ENCODE results near the gene CSF3. TPM values are rescaled to one million over a fixed set of nuclear protein-coding genes. Genes with fewer than 3 reads are reported as not detected.

CSF3 gene
- total RNA-seq, 1 experiment from 2014 or later, result not detected

DNA sequence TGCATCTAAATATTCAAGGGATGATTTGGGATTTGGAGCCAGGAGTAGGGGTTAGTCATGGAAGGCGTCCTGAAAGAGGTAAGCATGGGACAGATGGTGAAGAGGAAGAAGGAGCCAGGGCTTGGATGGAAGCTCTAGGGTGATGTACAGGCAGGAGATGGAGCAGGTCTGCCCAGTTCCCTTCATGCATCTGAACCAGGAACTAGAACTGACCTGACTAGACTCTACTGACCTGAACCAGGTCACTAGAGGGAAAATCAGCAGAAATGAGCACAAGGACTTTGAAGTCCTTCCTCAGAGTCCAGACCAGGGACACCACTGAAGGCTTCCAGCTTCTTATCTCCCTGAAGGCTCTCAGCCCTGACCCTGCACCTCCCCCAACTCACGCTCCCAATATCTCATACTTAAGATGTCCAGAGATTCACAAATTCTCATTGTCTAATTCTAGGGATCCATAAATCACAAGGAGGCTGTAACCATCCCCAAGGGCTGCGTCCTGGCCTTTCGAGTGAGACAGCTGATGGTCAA lies 44.1 kb upstream of the CSF3 start (continued):
- TF ChIP-seq, protein P1, sequence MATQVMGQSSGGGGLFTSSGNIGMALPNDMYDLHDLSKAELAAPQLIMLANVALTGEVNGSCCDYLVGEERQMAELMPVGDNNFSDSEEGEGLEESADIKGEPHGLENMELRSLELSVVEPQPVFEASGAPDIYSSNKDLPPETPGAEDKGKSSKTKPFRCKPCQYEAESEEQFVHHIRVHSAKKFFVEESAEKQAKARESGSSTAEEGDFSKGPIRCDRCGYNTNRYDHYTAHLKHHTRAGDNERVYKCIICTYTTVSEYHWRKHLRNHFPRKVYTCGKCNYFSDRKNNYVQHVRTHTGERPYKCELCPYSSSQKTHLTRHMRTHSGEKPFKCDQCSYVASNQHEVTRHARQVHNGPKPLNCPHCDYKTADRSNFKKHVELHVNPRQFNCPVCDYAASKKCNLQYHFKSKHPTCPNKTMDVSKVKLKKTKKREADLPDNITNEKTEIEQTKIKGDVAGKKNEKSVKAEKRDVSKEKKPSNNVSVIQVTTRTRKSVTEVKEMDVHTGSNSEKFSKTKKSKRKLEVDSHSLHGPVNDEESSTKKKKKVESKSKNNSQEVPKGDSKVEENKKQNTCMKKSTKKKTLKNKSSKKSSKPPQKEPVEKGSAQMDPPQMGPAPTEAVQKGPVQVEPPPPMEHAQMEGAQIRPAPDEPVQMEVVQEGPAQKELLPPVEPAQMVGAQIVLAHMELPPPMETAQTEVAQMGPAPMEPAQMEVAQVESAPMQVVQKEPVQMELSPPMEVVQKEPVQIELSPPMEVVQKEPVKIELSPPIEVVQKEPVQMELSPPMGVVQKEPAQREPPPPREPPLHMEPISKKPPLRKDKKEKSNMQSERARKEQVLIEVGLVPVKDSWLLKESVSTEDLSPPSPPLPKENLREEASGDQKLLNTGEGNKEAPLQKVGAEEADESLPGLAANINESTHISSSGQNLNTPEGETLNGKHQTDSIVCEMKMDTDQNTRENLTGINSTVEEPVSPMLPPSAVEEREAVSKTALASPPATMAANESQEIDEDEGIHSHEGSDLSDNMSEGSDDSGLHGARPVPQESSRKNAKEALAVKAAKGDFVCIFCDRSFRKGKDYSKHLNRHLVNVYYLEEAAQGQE (IDR thresholded peaks at IDR 0.05; ENCODE audit: low read depth), result no peak
- TF ChIP-seq TCF7L2 (IDR thresholded peaks at IDR 0.05; ENCODE audit: borderline replicate concordance, extremely low read depth, insufficient read depth, insufficient read length) (no peak), CBX3 (IDR thresholded peaks at IDR 0.05; ENCODE audit: low read depth) (no peak), EZH2phosphoT487 (IDR thresholded peaks at IDR 0.05; ENCODE audit: borderline replicate concordance) (no peak), FOSL1 (IDR thresholded peaks at IDR 0.05; ENCODE audit: low read depth) (no peak), SRF (IDR thresholded peaks at IDR 0.05; ENCODE audit: low read depth) (no peak), EZH2 (IDR thresholded peaks at IDR 0.05) (no peak)
- TF ChIP-seq, protein P2, sequence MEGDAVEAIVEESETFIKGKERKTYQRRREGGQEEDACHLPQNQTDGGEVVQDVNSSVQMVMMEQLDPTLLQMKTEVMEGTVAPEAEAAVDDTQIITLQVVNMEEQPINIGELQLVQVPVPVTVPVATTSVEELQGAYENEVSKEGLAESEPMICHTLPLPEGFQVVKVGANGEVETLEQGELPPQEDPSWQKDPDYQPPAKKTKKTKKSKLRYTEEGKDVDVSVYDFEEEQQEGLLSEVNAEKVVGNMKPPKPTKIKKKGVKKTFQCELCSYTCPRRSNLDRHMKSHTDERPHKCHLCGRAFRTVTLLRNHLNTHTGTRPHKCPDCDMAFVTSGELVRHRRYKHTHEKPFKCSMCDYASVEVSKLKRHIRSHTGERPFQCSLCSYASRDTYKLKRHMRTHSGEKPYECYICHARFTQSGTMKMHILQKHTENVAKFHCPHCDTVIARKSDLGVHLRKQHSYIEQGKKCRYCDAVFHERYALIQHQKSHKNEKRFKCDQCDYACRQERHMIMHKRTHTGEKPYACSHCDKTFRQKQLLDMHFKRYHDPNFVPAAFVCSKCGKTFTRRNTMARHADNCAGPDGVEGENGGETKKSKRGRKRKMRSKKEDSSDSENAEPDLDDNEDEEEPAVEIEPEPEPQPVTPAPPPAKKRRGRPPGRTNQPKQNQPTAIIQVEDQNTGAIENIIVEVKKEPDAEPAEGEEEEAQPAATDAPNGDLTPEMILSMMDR (IDR thresholded peaks at IDR 0.05 in 2 of 3, conservative IDR thresholded peaks at IDR 0.05 in 1 of 3; ENCODE audit: borderline replicate concordance in 1 of 3, insufficient read depth in 1 of 3, low read depth in 2 of 3, low read length in 2 of 3), result no peak

DNA sequence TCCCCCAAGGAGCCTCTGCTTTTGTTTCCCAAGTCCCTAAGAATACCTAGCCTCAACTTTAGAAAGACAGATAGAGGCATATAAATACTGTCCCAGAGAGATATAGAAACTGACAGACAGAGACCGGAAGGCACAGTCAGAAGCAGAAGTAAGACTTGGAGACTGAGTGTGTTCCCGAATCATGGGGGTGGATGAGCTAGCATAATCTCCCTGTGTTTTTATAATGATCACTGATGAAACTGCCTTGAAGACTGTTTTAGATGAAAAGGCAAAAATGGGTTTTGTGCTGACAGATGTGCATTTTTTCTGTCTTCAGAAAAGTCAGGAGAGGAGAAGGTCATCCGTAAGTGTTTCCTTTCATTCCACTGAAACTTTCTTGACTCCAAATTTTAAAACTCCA lies 43.0 kb upstream of the CSF3 start:
- H3K4me2 ChIP-seq (ENCODE audit: low read length), result no peak overlapping the region
- H4K20me1 ChIP-seq (ENCODE audit: insufficient read depth), result no peaks in the 10 kb centered on the region
- CTCF ChIA-PET, result no interaction called here
- intact Hi-C loops (cut with micrococcal nuclease), result no loop called here
- no peak for ATAC-seq
- BruUV-seq (replicated peaks), result no TSS peak
- DNase-seq (ENCODE audit: low read depth, low spot score), result no peak
- no peak overlapping the region for H2AFZ ChIP-seq (ENCODE audit: low read depth, low read length, poor library complexity, severe bottlenecking)
- no peaks in the 10 kb centered on the region for H3K9me2 ChIP-seq (ENCODE audit: insufficient read depth)
- RAD21 ChIA-PET (ENCODE audit: low non-redundant PET in 1 of 2, low total read pairs in 2 of 2, uncharacterized antibody in 2 of 2, unreplicated experiment in 2 of 2), result no interaction called here
- no peak overlapping the region for H3K9ac ChIP-seq (ENCODE audit: low read length)
- H3K9me3 ChIP-seq (ENCODE audit: control insufficient read depth in 1 of 2, insufficient read depth in 1 of 2, low read depth in 1 of 2, low read length in 2 of 2), result no peaks in the 10 kb centered on the region
- no peak overlapping the region for H3K27ac ChIP-seq (ENCODE audit: low read depth, low read length)
- no peak overlapping the region for H3K4me3 ChIP-seq (replicated peaks in 1 of 2; ENCODE audit: low read depth in 1 of 2, low read length in 2 of 2)
- no peaks in the 10 kb centered on the region for H3K4me1 ChIP-seq (ENCODE audit: control insufficient read depth in 1 of 2, insufficient read depth in 2 of 2, low read length in 2 of 2)
- peaks cover 9% of the 10 kb centered on the region; the same call in 1 of the 2 replicates for H3K27me3 ChIP-seq (ENCODE audit: insufficient read depth, low read length)
- H3K36me3 ChIP-seq (ENCODE audit: control insufficient read depth in 1 of 2, insufficient read depth in 2 of 2, low read length in 2 of 2), result no peaks in the 10 kb centered on the region
- TF ChIP-seq SIN3A (IDR thresholded peaks at IDR 0.05; ENCODE audit: low read depth) (no peak), EZH2phosphoT487 (IDR thresholded peaks at IDR 0.05; ENCODE audit: borderline replicate concordance) (no peak), CBX3 (IDR thresholded peaks at IDR 0.05; ENCODE audit: low read depth) (no peak), TCF7L2 (IDR thresholded peaks at IDR 0.05; ENCODE audit: borderline replicate concordance, extremely low read depth, insufficient read depth, insufficient read length) (no peak), YY1 (IDR thresholded peaks at IDR 0.05; ENCODE audit: extremely low read depth, insufficient replicate concordance, low read depth, low read length) (no peak), SP1 (IDR thresholded peaks at IDR 0.05; ENCODE audit: low read depth) (no peak), EGR1 (IDR thresholded peaks at IDR 0.05; ENCODE audit: low read depth) (no peak), POLR2AphosphoS5 (IDR thresholded peaks at IDR 0.05; ENCODE audit: low read depth, low read length) (no peak)
- TF ChIP-seq, protein P3, sequence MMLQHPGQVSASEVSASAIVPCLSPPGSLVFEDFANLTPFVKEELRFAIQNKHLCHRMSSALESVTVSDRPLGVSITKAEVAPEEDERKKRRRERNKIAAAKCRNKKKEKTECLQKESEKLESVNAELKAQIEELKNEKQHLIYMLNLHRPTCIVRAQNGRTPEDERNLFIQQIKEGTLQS (IDR thresholded peaks at IDR 0.05), result no peak
- TF ChIP-seq, protein P4, sequence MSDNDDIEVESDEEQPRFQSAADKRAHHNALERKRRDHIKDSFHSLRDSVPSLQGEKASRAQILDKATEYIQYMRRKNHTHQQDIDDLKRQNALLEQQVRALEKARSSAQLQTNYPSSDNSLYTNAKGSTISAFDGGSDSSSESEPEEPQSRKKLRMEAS (IDR thresholded peaks at IDR 0.05), result no peak
- no peaks in the 10 kb centered on the region for H3K79me2 ChIP-seq (ENCODE audit: insufficient read depth, low read length)
- POLR2A ChIA-PET, result no interaction called here

All from HCT116 (cell line).